Uterus (tissue), 4 donors: ENCODE data around the gene MINDY4B. TPM values are rescaled to one million over a fixed set of nuclear protein-coding genes. Genes with fewer than 3 reads are reported as not detected.

Experiments used
- DNase-seq, 2 donors: peaks; one replicate each; pipeline ENCODE4 v3.0.0-alpha.2; 2019 to 2020
- H3K27ac ChIP-seq, 2 donors: fragments of 200-600 bp; sonication (generic); 1 replicate in 1 of 2; 2 replicates in 1 of 2; pipeline ENCODE4 v1.5.1; 2016 to 2018
- H3K27me3 ChIP-seq, 2 donors: fragments of 200-600 bp; sonication (generic); one replicate each; pipeline ENCODE4 v1.5.1; 2018 to 2019; ENCODE audit warnings: control low read depth in 1 of 2
- H3K36me3 ChIP-seq, 2 donors: fragments of 200-600 bp; sonication (generic); one replicate each; pipeline ENCODE4 v1.5.1; 2019; ENCODE audit warnings: control low read depth in 1 of 2
- H3K4me1 ChIP-seq, 2 donors: fragments of 200-600 bp; sonication (generic); one replicate each; pipeline ENCODE4 v1.5.1; 2018 to 2019; ENCODE audit warnings: control low read depth in 1 of 2
- H3K4me3 ChIP-seq, 2 donors: fragments of 200-600 bp; sonication (generic); 1 replicate in 1 of 2; 2 replicates in 1 of 2; pipeline ENCODE4 v1.5.1; 2018 to 2019; ENCODE audit warnings: mild to moderate bottlenecking in 1 of 2
- H3K9me3 ChIP-seq, 2 donors: fragments of 200-600 bp; sonication (generic); one replicate each; pipeline ENCODE4 v1.5.1; 2019; ENCODE audit warnings: control low read depth in 1 of 2
- CTCF ChIP-seq, 4 experiments: fragments of 200-600 bp in 2 of 4; fragments of 450-650 bp in 2 of 4; sonication (generic) in 2 of 4; IDR thresholded peaks; one replicate each; pipeline ENCODE4 v1.5.1; 2016 to 2019; ENCODE audit warnings: antibody characterized with exemption in 4 of 4, mild to moderate bottlenecking in 2 of 4, moderate library complexity in 1 of 4
- POLR2A ChIP-seq, 2 donors: fragments of 450-650 bp; IDR thresholded peaks; one replicate each; pipeline ENCODE4 v1.6.1; 2016; ENCODE audit warnings: antibody characterized with exemption in 2 of 2, mild to moderate bottlenecking in 1 of 2, moderate library complexity in 1 of 2
- intact Hi-C: fragments of 100-400 bp; cut with DNase I; formaldehyde crosslinking; loops from one replicate; pipeline ENCODE4 v1.15.1; 2023; ENCODE audit warnings: low total_unique reads
- total RNA-seq, 4 donors: library from RNA; depleted of rRNA in 3 of 4; stranded (reverse); fragments of >200 nt in 3 of 4; gene quantifications; one replicate each; pipeline versions ENCODE4 v1.1.0 to v1.2.4, GENCODE V29; 2014 to 2023
- donor health status: DM: yes; HTN: yes; CAD: no.

The MINDY4B gene
- total RNA-seq, 4 donors from 2014 or later, result not detected

- Histone ChIP-seq H3K27ac (no peak overlapping the region), H3K27me3 (no peaks in the 10 kb centered on the region), H3K4me3 (no peak overlapping the region), H3K36me3 (no peaks in the 10 kb centered on the region), H3K4me1 (no peaks in the 10 kb centered on the region), H3K9me3 (no peaks in the 10 kb centered on the region)
- TF ChIP-seq CTCF (IDR thresholded peaks at IDR 0.05) (no peak), POLR2A (IDR thresholded peaks at IDR 0.05) (no peak)
- intact Hi-C loops, result no loop called here
- DNase-seq, result no peak
These were observed 26.2 kb downstream of the MINDY4B start for GRCh38 chr3:150878996-150879575.

- Histone ChIP-seq H3K36me3 (no peaks in the 10 kb centered on the region), H3K9me3 (no peaks in the 10 kb centered on the region), H3K27me3 (no peaks in the 10 kb centered on the region), H3K4me1 (no peaks in the 10 kb centered on the region), H3K4me3 (no peak overlapping the region), H3K27ac (no peak overlapping the region)
- intact Hi-C loops, result no loop called here
- no peak for DNase-seq
- TF ChIP-seq POLR2A (IDR thresholded peaks at IDR 0.05) (no peak), CTCF (IDR thresholded peaks at IDR 0.05) (no peak)
These were observed 26.9 kb downstream of the MINDY4B start for GRCh38 chr3:150878290-150878689.

- no peak for TF ChIP-seq POLR2A (IDR thresholded peaks at IDR 0.05)
- TF ChIP-seq CTCF (IDR thresholded peaks at IDR 0.05), result no peak
- no peaks in the 10 kb centered on the region for H3K4me1 ChIP-seq
- DNase-seq, result no peak
- no peaks in the 10 kb centered on the region for H3K36me3 ChIP-seq
- peak overlapping the region in 1 of 2 donors; percentile 17 for H3K27ac ChIP-seq
- no peaks in the 10 kb centered on the region for H3K9me3 ChIP-seq
- no peaks in the 10 kb centered on the region for H3K27me3 ChIP-seq
- intact Hi-C loops, result no loop called here
- no peak overlapping the region for H3K4me3 ChIP-seq
These were observed 27.9 kb downstream of the MINDY4B start for GRCh38 chr3:150877303-150877702.

- H3K27me3 ChIP-seq, result no peaks in the 10 kb centered on the region
- H3K4me1 ChIP-seq, result no peaks in the 10 kb centered on the region
- DNase-seq, result no peak
- no peak for TF ChIP-seq CTCF (IDR thresholded peaks at IDR 0.05)
- no peak for TF ChIP-seq POLR2A (IDR thresholded peaks at IDR 0.05)
- H3K4me3 ChIP-seq, result no peak overlapping the region
- H3K27ac ChIP-seq, result peak overlapping the region in 1 of 2 donors; percentile 33
- H3K9me3 ChIP-seq, result no peaks in the 10 kb centered on the region
- no peaks in the 10 kb centered on the region for H3K36me3 ChIP-seq
- intact Hi-C loops, result no loop called here
These were observed 28.5 kb downstream of the MINDY4B start for GRCh38 chr3:150876611-150877265.

- H3K36me3 ChIP-seq, result no peaks in the 10 kb centered on the region
- H3K27ac ChIP-seq, result peak overlapping the region in 1 of 2 donors; percentile 33
- TF ChIP-seq POLR2A (IDR thresholded peaks at IDR 0.05) (no peak), CTCF (IDR thresholded peaks at IDR 0.05) (no peak)
- H3K9me3 ChIP-seq, result no peaks in the 10 kb centered on the region
- no peak overlapping the region for H3K4me3 ChIP-seq
- no peak for DNase-seq
- no peaks in the 10 kb centered on the region for H3K27me3 ChIP-seq
- intact Hi-C loops, result no loop called here
- no peaks in the 10 kb centered on the region for H3K4me1 ChIP-seq
These were observed 29.7 kb downstream of the MINDY4B start for GRCh38 chr3:150875548-150875947.
